Mammary epithelial cell (primary cell): ENCODE measurements around the gene CDSN.

ENCODE experiments used
- CTCF ChIP-seq, 2 donors: IDR thresholded peaks in 1 of 2; conservative IDR thresholded peaks in 1 of 2; 2 replicates each; pipeline ENCODE4 v1.5.1; 2011 to 2012; ENCODE audit warnings: inconsistent platforms in 2 of 2, low read length in 2 of 2, mild to moderate bottlenecking in 2 of 2, control low read depth in 1 of 2, low read depth in 1 of 2; ENCODE audit not compliant: insufficient read depth in 1 of 2; ENCODE audit errors: extremely low read depth in 1 of 2
- EZH2 ChIP-seq: IDR thresholded peaks from 2 replicates; pipeline ENCODE4 v1.6.1; 2012; ENCODE audit warnings: low read length, inconsistent platforms, borderline replicate concordance

GRCh38 chr6:31162463-31163165 lies 42.4 kb upstream of the CDSN start:
- TF ChIP-seq CTCF (conservative IDR thresholded peaks at IDR 0.05 in 1 of 2, IDR thresholded peaks at IDR 0.05 in 1 of 2; ENCODE audit: extremely low read depth in 1 of 2, insufficient read depth in 1 of 2, low read depth in 1 of 2, low read length in 2 of 2) (no peak), EZH2 (no peak)
